ENCODE results near the gene DDX56.
"Not testable (repeated sequence)": the region's sequence is repeated elsewhere in the genome, so short reads cannot be mapped to it uniquely, and the experiment has no call there.

Gene DDX56

DNA sequence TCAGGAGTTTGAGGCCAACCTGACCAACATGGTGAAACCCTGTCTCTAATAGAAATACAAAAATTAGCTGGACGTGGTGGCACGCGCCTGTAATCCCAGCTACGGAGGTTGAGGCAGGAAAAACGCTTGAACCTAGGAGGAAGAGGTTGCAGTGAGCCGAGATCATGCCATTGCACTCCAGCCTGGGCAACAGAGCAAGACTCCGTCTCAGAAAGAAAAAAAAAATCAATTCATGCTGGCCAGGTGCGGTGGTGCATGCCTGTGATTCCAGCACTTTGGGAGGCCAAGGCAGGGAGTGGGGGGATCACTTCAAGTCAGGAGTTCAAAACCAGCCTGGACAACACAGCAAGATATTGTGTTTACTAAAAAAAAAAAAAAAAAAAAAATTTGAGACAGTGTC, 23.5 kb upstream of the DDX56 start:
- DNase-seq (ENCODE audit: low read depth in 2 of 2), result not testable (repeated sequence)

DNA sequence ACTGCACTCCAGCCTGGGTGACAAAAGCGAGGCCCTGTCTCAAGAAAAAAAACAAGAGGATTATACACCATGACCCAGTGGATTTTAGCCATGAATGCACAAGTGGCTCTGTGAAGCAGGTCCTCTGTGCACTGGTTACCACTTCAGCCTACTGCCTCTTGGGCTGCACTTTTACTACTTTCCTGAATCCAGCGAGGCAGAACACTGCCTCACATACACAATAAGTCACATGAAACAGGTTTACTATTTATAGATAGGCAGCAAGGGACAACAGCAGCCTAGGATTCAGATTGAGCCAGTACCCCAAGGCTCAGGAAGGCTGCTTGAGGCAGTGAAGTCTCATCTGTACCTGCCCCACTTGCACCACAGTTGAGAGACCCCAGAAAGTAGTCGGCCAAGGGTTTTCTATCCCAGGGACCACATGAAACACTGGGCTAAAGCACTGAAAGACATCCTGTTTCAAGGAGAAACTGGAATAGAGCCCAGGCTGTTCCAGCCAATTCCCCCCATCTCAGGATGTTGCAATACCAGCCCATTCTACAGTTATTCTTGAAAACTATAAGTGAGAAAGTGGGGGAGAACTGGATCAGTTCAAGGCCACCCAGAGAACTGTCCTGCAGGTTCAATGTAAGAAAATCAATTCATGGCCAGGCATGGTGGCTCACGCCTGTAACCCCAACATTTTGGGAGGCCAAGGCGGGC, 22.4 kb upstream of the DDX56 start:
- DNase-seq (ENCODE audit: low read depth in 2 of 2), result no peak

DNA sequence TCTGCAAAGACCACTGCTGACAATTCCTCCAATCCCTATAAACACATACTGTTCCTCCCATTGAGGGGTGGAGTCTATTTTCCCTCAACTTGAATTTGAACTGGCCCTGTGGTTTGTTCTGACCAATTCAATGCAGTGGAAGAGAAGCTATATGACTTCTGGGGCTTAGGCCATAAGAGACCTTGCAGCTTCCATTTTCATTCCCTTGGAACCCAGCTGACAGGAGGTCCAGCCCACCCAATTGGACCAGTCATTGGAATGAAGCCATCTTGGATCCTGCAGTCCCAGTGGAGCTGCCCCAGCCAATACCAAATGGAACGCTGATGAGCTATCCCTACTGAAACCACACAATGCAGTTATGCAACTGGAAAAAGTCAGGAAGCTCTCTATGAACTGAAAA, 17.2 kb upstream of the DDX56 start:
- no peak for DNase-seq (ENCODE audit: low read depth in 2 of 2)

- peak in 1 of 2 donors; percentile 34 for DNase-seq (ENCODE audit: low read depth in 2 of 2)
Observed at GRCh38 chr7:44587843-44588711, 14.4 kb upstream of the DDX56 start.

GRCh38 chr7:44583146-44583865, 9.6 kb upstream of the DDX56 start:
- DNase-seq (ENCODE audit: low read depth in 2 of 2), result no peak

- DNase-seq (ENCODE audit: low read depth in 2 of 2), result peak; percentile 100
Observed at GRCh38 chr7:44581879-44582603, 8.3 kb upstream of the DDX56 start, which contains the start of gene TMED4. Gene TMED4 (minus strand): TSS chr7:44582231. CDS start chr7:44582206, 25 bp downstream.

DNA sequence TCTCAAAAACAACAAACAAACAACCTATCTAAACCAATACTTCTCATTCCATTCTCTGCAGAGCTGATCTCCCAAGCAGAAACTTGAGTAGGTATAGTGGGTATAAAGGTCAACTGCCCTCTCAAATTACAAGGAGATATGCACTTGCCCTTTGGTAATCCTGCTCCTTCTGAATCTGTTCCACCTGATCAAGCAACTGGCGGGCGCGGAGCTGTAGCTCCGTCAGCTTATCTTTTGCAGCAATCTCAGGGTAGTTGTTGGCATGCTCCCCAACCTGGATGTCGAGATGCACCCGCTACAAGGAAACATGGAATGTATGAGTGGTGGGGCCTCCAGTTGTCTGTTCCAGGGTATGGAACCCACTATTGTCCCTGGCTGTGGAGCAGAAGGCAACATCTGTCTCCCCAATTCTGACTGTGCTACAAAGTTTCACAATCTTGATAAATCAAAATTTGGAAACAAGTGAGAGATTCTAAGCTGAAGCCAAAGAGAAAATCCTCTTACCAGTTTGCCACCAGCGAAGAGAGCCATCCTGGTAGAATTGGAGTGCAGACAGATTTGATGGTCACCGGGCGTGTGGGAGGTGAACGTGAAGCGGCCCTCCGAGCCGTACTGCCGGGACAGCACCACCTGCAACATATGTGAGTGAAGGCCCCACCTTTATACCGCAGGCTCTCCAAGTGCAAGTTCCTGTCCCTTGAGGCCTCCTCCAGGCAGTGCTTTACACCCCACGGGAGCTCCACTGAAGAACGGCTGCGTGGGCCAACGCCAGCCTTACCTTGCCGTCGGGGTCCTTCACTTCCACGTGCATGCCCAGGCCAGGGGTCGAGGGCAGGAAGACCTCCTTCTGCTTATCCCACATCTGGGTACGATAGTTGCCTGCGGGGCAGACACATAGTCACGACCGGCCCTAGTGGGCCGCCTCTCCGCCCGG, 7.5 kb upstream of the DDX56 start:
- peak in 1 of 2 donors; percentile 13 for DNase-seq (ENCODE audit: low read depth in 2 of 2)

DNA sequence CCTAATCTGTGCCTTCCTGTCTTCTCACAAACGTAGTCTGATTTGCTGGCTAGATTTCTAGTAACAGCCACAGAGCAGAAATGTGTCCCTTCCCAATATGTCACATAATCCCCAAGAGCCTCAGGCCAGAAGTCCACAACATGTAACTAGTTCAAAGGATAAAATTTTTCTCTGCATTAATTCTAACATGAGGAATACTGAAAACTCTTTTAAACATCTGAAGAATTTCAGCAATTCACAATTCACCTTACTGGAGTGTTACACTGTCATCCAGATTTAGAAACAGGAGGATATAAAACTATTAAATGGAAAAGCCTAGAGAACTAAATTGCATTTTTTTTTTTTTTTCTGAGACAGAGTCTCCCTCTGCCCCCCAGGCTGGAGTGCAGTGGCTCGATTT, 2.5 kb upstream of the DDX56 start:
- DNase-seq (ENCODE audit: low read depth in 2 of 2), result no peak

- DNase-seq (ENCODE audit: low read depth in 2 of 2), result no peak
Observed at GRCh38 chr7:44575054-44575453, 1.3 kb upstream of the DDX56 start.

DNA sequence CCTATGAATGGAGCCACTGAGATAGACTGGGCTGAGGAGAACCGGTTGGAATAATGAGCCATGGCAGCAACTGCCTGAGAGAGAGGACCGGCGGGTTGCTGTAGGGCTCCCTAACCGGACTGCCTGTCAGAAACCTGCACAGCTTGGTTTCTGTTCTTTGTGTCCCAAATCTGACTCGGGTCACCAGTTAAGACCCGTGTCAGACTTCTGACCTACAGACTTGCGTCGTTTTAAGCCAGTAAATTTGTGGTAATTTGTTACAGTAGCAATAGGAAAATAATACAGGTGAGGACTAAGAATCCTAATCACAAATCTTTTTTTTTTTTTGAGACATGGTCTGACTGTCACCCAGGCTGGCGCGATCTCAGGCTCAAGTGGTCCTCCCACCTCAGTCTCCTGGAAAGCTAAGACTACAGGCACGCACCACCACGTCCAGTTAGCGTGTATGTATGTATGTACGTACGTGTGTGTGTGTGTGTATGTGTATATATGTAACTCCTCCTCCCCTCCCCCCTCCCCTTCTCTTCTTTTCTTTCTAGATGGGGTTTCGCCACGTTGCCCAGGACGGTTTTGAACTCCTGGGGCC, 672 bp upstream of the DDX56 start:
- DNase-seq (ENCODE audit: low read depth in 2 of 2), result no peak

DNA sequence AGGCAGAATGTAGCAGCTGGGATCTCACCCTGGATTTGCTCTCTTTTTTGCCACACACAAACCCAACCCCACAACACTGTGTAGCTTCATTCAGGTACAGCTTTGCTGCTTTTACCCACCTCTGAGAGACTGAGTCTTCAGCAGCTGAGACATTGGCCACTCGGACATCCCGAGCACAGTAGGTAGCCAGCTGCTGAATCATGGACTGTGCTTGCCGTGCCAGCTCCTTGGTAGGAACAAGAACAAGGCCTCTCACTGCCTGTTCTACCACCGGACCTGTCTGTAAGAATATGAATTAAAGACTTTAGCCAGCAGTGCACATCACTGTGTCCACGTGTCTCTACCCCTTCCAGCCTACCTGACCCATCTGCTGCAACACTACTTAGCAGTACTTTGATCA, 937 bp downstream of the DDX56 start:
- no peak for DNase-seq (ENCODE audit: low read depth in 2 of 2)

DNA sequence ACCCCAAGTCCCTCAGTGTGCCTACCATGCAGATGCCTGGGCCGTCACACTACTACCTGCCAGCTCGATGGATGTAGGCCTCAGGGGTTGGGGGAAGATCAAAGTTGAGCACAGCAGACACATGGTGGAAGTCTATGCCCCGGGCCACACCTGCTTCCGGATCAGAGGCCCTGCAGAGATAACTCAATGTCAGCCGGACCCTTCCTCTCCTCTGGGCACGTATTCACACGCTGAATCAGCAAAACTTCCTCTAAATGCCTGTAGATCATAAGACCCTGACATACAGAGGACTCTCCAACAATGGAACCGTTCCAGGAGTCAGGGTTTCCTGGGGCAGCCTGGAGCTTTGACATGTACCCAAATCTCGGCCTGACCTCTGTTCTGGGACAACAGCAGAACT, 3.7 kb downstream of the DDX56 start:
- no peak for DNase-seq (ENCODE audit: low read depth in 2 of 2)

GRCh38 chr7:44568771-44569560, 4.7 kb downstream of the DDX56 start:
- no peak for DNase-seq (ENCODE audit: low read depth in 2 of 2)

GRCh38 chr7:44567884-44568283, 5.8 kb downstream of the DDX56 start:
- no peak for DNase-seq (ENCODE audit: low read depth in 2 of 2)

DNA sequence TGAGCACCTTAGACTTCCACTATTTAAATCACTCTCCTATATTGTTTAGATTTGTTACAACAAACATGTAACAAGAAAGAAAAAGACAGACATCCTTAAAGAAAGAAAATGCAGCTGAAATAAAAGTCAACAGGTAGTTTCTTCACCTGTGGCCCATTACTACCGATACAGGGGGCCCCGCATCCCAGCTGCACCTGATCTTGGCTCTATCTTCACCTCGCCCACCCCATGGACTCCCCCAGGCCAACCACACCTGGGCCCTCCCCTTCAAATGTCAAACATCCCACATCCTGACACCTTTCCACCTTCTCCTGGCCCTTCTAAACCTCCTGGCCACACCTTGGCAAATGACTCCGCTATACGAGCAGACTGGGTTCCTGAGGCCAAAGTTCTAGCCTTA, 7.0 kb downstream of the DDX56 start:
- no peak for DNase-seq (ENCODE audit: low read depth in 2 of 2)

DNA sequence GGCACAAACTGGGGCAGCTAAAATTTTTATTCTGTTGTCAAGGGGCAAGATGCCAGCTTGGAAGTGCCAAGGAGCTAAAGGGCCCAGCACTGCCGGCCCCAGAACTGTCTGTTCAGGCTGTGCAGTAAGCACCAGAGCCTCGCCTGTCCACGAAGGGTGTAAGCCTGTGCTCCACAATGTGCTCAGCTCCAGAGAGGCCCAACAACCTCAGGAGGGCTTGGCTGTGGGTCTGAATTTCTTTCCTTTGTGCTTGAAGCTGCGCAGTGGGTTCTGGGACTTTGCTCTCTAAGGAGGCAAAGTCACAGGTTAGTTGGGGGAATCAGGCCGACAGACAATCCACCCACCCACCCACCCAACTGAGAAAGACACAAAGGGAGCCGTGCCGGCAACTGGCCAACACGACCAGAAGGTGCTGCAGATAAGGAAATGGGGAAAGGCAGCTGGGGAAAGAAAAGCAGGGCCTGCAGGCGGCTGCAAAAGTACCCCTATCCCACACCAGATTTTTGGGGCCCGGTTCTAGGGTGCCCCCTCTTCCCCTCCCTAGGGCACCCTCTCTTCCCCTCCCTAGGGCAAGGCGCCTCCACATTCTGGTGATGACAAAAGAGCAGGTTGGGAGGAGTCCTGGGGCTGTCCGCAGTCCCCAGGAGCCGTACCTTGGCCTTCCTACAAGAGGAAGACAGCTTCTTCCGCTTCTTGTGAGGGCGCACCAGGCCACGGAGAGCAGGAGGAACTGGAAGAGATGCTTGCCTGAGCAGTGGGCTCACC, 7.7 kb downstream of the DDX56 start:
- DNase-seq (ENCODE audit: low read depth in 2 of 2), result no peak

DNA sequence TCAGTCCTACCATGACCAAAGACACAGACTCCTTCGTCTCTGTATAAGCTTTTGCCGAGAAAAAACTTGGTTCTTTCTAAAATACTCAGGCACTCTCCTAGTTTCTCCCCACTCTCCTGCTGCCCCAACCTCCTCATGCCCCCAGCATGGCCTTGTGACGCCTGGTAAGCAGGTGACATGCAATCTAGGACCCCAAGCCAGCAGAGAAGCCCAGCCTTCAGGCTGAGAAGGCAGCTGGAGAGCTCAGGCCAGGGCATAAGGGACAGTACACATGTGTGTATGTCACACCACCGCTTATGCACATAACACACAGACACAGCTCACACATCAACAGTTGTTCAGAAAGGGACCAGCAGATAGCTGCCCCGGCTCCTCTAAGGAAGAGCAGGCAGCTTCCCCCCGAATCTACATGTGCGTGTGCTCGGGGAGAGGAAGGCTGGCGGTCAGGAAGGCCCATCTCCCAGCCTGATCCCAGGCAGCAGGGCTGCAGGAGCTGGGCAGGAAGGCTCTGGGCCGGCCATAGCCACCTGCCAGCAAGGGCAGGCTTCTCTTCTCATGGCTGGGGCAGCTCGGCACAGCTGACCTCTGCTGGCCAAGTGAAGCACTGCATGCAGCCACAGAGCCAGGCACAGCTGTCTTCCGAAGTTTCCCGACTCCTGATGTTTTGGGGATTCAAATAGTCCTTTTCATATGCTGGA, 8.5 kb downstream of the DDX56 start:
- DNase-seq (ENCODE audit: low read depth in 2 of 2), result peak; percentile 17

- no peak for DNase-seq (ENCODE audit: low read depth in 2 of 2)
Observed at GRCh38 chr7:44564606-44565005, 9.1 kb downstream of the DDX56 start.
